HL-60 (cell line): ENCODE measurements around the gene SCAF4.
A peak's percentile ranks its signal among the peaks of the same experiment; 100 is the strongest.
"Not testable (repeated sequence)": the region's sequence is repeated elsewhere in the genome, so short reads cannot be mapped to it uniquely, and the experiment has no call there.

Experiments used
- DNase-seq, 2 experiments: peaks; one replicate each; pipeline ENCODE4 v3.0.0-alpha.2; 2010 to 2020; ENCODE audit warnings: low read depth in 1 of 2, low spot score in 1 of 2
- H3K27ac ChIP-seq: fragments of 250-450 bp; sonication (Bioruptor Pico); replicated peaks from 2 replicates; pipeline ENCODE4 v1.5.1; 2020; ENCODE audit warnings: mild to moderate bottlenecking, moderate library complexity
- H3K27me3 ChIP-seq: fragments of 250-450 bp; sonication (Bioruptor Pico); 2 replicates; pipeline ENCODE4 v1.5.1; 2021; ENCODE audit warnings: mild to moderate bottlenecking, moderate library complexity; ENCODE audit not compliant: insufficient read depth, poor library complexity, severe bottlenecking
- H3K4me3 ChIP-seq: replicated peaks from 2 replicates; pipeline ENCODE4 v1.5.1; 2011; ENCODE audit warnings: mild to moderate bottlenecking, control low read depth, low read length; ENCODE audit not compliant: insufficient read depth
- CTCF ChIP-seq: IDR thresholded peaks from one replicate; pipeline ENCODE4 v1.5.1; 2011; ENCODE audit warnings: low read length, control low read depth, inconsistent platforms; ENCODE audit not compliant: insufficient read depth
- GABPA ChIP-seq: IDR thresholded peaks from 2 replicates; pipeline ENCODE4 v1.6.1; 2012; ENCODE audit warnings: low read depth
- POLR2AphosphoS5 ChIP-seq: IDR thresholded peaks from 2 replicates; pipeline ENCODE4 v1.6.1; 2012; ENCODE audit warnings: low read depth
- REST ChIP-seq: IDR thresholded peaks from 2 replicates; pipeline ENCODE4 v1.6.1; 2012; ENCODE audit warnings: low read depth; ENCODE audit not compliant: insufficient replicate concordance
- SPI1 ChIP-seq: IDR thresholded peaks from 2 replicates; pipeline ENCODE4 v1.6.1; 2012; ENCODE audit warnings: low read depth, mild to moderate bottlenecking, borderline replicate concordance

The SCAF4 gene

GRCh38 chr21:31659286-31659535, 72.7 kb downstream of the SCAF4 start:
- Histone ChIP-seq H3K4me3 (peak overlapping the region; percentile 85), H3K27me3 (no peaks in the 10 kb centered on the region), H3K27ac (peak overlapping the region; percentile 78)
- TF ChIP-seq SPI1, result no peak
- no peak for TF ChIP-seq REST
- no peak for TF ChIP-seq GABPA
- no peak for TF ChIP-seq CTCF
- TF ChIP-seq POLR2AphosphoS5, result no peak
- no peak for DNase-seq

- Histone ChIP-seq H3K27me3 (no peaks in the 10 kb centered on the region), H3K27ac (no peak overlapping the region), H3K4me3 (no peak overlapping the region)
- no peak for DNase-seq
- TF ChIP-seq REST (no peak), GABPA (no peak), CTCF (no peak), SPI1 (no peak), POLR2AphosphoS5 (no peak)
Observed at GRCh38 chr21:31658053-31658452, 73.9 kb downstream of the SCAF4 start.

- H3K4me3 ChIP-seq, result no peak overlapping the region
- H3K27ac ChIP-seq, result no peak overlapping the region
- no peaks in the 10 kb centered on the region for H3K27me3 ChIP-seq
- no peak for TF ChIP-seq POLR2AphosphoS5
- no peak for TF ChIP-seq CTCF
- TF ChIP-seq REST, result no peak
- TF ChIP-seq GABPA, result no peak
- TF ChIP-seq SPI1, result no peak
- DNase-seq, result no peak
Observed at GRCh38 chr21:31656199-31657095, 75.5 kb downstream of the SCAF4 start.

- not testable (repeated sequence) for DNase-seq, H3K4me3 ChIP-seq
Observed at GRCh38 chr21:31654821-31655580, 76.9 kb downstream of the SCAF4 start.

More at GRCh38 chr21:31654821-31655580, 76.9 kb downstream of the SCAF4 start:
- H3K27me3 ChIP-seq, H3K27ac ChIP-seq: not testable (repeated sequence)
